GM21526 (cell line): ENCODE results near the gene MED13.
"Not testable (repeated sequence)": the region's sequence is repeated elsewhere in the genome, so short reads cannot be mapped to it uniquely, and the experiment has no call there.

Source experiments
- ATAC-seq: cut with Tn5 transposase; IDR thresholded peaks from one replicate; pipeline ENCODE4 v1.9.1; 2021; ENCODE audit warnings: moderate library complexity; ENCODE audit not compliant: unreplicated experiment, low FRiP score

Gene MED13

GRCh38 chr17:62090021-62090824 is 25.1 kb upstream of the MED13 start:
- ATAC-seq, result no peak

DNA sequence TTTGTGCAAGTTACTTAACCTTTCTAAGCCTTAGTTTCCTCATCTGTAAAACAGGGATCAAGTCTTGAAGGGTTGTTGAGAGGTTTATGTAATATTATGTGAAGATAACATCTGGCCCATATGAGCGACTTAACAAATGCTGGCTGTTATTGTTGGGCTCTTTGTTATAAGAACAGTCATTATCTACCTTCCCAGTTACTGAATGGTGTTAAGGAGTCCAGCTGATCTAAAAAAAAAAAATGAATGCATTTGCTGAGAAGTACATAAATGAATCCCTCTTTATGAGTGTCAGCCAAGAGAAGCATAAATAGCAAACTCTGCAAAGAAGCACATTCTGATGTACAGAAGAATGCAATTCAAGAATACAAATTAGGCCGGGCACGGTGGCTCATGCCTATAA is 24.3 kb upstream of the MED13 start:
- no peak for ATAC-seq

GRCh38 chr17:62086737-62087136 is 21.7 kb upstream of the MED13 start:
- no peak for ATAC-seq

DNA sequence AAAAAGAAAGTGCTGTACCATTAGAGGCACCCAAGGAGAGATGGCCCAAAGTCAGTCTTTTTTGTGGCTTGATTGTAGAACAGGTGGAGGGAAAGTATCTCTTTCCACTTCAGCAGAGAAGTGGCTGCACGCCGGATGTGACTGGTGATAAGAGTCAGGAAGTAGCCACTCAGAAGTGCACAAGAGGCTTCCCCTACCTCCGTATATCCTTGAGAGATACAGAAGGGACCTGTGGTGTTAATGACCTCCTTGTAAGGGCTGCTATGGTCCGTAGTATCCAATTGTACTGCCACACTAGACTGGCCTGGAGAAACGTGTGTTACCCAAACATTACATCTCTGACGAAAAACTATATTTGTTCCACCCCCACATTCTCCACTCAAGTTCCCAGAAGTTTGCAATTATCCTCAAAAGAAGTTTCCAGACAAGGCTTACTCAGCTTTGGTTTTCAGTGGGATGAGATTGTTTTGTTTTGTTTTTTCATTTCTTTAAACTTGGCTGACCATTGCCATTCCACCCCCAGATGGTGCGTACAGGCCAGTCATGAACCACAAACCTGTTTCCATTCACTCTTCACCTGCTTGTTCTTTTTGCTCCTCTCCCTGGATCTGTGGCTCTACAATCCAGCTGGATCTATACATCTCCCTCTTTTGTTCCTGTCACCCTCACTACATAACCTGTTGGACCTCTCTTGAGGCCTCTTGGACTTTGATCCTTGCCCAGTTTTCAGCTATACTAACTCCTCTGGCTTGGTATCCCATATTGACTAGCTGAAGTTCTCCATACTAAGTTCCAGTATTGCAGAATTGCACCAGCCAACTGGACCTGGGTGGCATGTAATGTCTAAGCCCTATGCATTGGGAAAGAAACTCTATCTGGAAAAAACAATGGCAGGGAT is 20.7 kb upstream of the MED13 start:
- no peak for ATAC-seq

- ATAC-seq, result no peak
These were observed 19.5 kb upstream of the MED13 start for GRCh38 chr17:62084585-62084984.

DNA sequence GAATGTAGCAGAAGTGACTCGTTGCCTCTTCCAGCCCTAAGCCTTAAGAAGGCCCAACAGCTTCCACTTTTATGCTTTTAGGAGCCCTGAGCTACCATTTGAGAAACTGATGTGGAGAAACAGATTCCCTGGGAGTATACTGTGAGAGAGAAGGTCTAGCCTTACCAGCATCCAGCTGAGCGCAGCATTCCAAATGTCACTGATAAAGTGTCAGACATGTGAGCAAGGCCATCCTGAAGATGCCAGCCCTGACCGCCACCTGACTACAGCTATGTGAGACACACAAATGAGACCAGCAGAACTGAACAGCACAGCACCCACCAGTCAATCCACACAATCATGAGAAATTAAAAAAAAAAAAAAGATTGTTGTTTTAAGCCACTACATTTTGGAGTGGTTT is 18.6 kb upstream of the MED13 start:
- no peak for ATAC-seq

GRCh38 chr17:62080647-62081046 is 15.6 kb upstream of the MED13 start:
- no peak for ATAC-seq

DNA sequence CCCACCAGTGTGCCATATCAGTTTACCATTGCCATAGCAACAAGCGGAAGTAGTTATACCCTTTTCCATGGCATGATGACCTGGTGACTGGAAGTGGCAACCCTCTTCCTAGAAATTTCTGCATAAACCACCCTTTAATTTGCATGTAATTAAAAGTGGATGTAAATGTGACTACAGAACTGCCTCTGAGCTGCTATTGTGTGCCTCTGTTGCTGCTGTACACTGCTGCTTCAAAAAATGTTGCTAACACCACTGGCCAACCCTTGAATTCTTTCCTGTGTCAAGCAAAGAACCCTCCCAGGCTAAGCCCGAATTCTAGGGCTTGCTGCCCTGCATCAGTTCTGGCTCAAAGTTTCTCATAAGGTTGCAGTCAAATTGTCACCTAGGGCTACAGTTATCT is 12.9 kb upstream of the MED13 start:
- no peak for ATAC-seq

GRCh38 chr17:62076864-62077788 is 12.0 kb upstream of the MED13 start:
- ATAC-seq, result no peak

GRCh38 chr17:62075308-62075815 is 10.3 kb upstream of the MED13 start:
- ATAC-seq, result no peak

DNA sequence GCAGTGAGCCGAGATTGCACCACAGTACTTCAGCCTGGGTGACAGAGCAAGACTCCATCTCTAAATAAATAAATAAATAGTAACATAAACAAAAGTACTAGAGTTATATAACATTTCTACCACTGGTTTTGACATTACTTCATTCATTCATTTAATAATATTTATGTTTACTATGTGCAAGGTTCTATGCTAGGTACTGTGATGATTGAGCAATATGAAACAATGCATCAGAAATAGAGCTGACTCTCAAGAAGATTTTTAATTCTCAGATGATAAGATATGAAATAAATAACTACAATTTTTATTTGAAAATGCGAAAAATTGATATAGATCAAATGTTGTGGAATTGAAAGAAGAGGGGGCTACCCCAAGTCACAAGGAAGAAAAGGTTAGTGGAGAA is 8.9 kb upstream of the MED13 start:
- no peak for ATAC-seq

- ATAC-seq, result not testable (repeated sequence)
These were observed 7.8 kb upstream of the MED13 start for GRCh38 chr17:62072855-62073254.

- no peak for ATAC-seq
These were observed 5.8 kb upstream of the MED13 start for GRCh38 chr17:62070900-62071299.

- ATAC-seq, result no peak
These were observed 2.4 kb upstream of the MED13 start for GRCh38 chr17:62067165-62068145.

DNA sequence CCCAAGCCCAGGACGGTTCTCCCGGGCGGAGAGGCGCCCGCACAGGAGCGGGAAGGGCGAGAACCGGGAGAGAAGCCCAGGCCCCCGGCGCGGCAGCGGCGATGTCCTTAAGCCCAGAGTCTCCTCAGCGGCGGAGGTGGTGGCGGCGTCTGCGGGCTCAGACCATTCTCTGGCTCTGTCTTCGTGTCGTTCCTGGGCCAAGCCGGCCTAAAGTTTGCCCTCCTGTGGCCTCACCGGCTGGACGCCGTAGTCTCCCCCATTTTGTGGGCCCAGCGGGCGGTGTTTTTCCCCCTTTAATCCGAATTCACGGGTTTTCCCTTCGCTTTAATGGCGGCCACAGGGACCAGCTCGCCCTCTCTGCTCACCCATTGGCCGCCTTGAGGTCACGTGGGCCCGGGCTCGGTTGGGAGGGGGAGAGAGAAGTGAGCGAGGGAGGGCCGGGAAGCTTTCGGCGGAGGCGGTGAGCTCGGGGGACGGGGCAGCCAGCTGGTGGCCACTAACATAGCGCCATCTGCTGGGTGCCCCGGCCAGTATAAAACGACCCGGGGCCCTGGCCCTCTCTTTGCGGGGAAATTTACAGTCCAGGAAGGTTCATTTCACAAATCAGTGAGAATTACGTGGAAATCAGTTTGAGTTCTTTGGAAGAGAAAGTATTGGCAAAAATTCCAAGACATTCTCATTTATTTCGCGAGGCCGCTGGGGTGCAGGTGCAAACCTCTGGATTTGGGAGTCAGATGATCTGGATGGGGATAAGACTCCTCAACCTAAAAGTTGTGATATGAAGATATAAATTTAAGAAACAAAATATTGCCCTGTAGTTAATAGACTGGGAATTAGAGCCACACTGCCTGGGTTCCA is 762 bp upstream of the MED13 start:
- ATAC-seq, result peak; percentile 80

DNA sequence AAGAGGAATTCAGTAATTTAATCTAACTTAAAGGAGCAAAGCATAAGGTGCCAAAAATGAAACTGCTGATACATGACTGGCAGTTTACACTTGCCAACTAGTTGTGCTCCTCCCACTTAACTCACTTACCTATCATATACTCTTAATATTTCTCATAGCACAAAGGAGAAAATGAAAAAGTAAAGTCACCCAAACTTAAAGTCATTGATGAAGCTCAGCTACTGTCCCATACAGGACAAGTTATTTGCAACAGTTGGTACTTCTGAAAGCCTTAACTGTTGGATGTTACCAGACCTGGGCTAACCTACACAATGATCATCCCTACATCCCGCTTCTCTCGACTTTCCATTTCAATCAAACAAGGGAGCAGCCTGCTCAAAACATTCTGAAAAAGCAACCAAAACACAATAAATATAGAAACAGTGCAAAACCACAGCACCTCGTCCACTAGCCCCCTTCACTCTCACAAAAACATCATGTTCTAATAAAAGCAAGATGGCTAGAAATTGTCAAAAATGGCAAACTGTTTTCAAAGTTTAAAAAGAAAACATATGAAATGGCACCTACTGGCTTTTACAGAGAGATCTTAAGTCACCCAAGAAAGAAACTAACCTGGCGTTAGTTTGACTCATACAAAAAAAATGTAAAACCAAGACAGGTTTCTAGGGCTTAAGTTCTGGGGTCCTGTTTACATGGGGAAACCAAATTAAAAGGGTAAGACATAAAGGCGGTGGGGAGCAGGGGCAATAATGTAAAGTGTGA is 868 bp downstream of the MED13 start:
- no peak for ATAC-seq

GRCh38 chr17:62062944-62063343 is 2.1 kb downstream of the MED13 start:
- ATAC-seq, result no peak

DNA sequence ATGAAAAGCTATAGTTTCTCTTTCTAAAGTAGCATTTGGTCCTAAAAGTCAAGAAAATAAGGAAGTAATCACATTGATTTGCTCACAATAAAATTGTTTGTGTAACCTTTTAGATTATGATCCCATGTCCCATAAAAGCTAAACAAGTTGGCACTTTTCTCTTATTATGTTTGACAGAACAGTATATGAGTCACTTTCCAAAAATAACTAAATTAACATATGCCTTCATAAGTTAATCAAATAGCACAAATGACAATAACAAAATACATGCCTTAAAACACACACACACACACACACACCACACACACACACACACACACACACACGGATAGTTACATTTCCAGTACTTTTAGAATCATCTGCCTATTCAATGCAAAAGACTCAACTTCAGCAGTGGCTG is 2.8 kb downstream of the MED13 start:
- no peak for ATAC-seq
